NCI-H345 (cell line): ENCODE data around the gene CNTN5.

Source experiments
- DNase-seq: peaks from one replicate; lab custom pipeline; 2025; lab: John Stamatoyannopoulos, UW

CNTN5 gene

GRCh38 chr11:99383648-99384245, 363.0 kb downstream of the CNTN5 start:
- DNase-seq: no peak

GRCh38 chr11:99391245-99391644, 370.5 kb downstream of the CNTN5 start:
- DNase-seq: no peak

DNA sequence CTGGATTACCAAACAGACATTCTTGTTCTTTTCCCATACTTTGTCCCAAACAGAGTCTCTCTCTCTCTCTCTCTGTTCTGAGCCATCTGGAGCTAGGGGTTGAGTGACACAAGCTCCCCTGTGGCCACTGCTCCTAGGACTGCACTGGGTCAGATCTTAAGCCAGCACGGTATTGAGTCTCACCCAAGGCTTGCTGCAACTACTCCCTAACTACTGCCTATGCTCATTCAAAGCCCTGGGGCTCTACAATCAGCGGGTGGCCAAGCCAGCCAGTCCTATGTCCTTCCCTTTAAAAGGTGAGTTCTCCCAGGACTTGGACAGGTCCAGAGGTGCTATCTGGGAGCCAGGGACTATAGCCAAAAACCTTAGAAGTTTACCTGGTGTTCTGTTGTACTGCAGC, 385.6 kb downstream of the CNTN5 start:
- no peak for DNase-seq

GRCh38 chr11:99410636-99411035, 389.9 kb downstream of the CNTN5 start:
- DNase-seq: no peak

DNA sequence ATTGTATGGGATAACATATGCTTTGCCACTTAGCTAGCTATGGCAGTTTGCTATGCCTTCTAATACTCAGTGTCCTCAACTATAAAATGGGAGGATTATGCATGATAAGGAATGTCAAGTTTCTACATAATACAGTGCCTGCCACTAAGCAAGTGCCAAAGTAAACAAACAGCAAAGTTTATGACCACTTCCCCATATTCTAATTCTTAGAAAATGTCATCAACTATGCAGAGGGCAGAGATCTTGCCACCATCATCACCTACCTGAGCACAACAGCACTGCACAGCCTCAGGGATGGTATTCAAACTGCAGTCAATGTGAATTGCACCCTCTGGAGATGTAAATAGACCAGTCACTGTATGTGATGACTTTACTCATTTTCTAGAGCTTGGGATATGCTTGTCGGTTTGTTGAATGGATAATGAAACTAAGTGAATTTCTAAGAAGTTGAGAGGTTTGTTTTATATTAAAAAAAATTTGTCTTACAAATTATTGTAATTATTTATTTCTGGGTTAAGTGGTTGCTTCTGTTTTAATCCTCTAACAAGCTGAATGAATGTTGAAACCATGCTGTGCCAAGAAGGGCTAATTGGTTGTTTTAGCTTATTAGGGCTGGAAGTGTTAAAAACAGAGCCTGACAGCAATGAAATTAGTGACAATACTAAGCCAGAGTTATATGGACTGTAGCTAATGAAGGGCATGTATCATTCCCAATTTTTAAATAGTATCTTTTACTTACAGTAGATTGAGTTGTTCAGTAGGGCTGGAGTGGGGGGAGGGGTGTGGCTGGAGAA, 398.4 kb downstream of the CNTN5 start:
- DNase-seq: no peak

GRCh38 chr11:99419991-99420390, 399.2 kb downstream of the CNTN5 start:
- DNase-seq: no peak

GRCh38 chr11:99422581-99423427, 402.1 kb downstream of the CNTN5 start:
- DNase-seq: no peak

DNA sequence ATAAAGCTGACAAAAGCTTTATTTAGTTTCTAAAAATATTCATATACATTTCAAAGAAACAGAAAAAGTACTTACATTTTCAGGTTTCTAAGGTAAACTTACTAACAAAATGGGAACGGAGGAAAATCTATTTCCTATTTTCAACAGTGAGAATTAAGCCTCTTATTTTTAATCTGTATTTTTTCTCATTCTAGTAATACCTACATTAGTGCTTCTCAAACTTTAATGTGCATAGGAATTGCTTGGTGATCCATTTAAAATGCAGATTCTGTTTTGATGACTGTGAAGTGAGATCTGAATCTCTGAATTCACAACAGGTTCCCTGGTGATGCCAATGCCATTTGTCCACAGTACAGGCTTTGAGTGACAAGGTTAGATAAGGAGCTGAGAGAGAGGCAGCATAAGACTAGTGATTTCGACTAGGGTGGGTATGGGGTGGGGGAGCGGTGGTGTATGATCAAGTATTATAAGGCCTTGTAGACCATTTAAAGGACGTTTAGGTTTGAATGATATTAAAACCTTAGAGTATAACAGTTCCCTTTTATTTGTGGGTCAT, 402.8 kb downstream of the CNTN5 start:
- DNase-seq: no peak

GRCh38 chr11:99424313-99425084, 403.8 kb downstream of the CNTN5 start:
- DNase-seq: no peak

DNA sequence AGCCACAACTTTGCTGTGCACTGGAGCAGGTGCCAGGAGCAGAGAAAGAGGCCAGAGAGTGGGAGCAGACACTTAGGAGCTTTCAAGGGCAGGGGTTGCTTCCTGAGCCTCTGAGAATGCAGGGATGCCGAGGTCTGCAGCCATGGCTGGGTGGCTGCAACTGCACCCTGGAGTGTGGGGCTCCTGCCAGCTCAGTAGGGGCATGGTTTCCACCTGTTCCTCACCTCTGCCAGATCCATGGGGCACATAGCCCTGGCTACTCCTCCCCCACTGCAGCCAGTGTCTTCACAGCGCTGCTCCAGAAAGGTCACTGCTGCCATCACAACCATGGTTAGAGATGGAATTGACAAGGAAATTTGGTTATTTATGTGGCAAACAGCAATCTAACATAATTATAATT, 404.8 kb downstream of the CNTN5 start:
- no peak for DNase-seq

- no peak for DNase-seq
Measured at GRCh38 chr11:99432677-99433076, 411.9 kb downstream of the CNTN5 start.

DNA sequence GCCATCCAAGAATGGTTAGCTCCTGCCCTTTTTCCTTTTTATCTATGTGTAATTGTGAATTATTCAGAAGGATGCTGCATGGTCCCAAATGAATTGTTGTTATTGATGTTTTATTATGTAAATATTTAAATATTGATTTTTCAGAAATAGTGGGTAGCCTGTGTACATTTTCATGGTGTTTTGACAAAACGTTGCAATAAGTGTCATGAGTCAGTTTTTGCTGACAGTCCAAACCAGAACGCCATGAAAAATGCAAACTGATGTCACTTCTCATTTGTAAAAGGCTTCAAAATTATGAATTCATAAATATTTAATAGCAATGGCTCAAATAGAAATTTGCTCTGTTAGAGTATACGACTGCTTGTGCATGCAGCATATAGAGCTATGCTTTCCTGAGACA, 422.5 kb downstream of the CNTN5 start:
- DNase-seq: no peak

DNA sequence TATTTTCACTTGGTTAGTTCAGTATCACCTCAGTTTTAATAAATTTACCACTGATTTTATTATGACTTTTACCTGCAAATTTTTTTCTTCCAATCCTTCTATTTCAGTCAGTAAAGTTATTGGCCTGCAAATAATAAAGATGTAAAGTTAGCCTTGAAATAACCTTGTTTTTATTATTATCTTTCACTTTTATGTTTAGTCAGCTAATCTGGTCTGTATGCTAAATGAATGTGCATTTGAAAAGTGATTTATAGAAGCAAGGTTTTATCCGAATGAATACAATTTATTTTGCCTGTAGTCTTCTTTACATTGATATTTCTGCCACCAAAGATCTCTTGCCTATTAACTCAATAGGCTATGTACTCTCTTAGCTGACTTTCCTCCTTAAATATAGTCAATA, 425.7 kb downstream of the CNTN5 start:
- DNase-seq: no peak

DNA sequence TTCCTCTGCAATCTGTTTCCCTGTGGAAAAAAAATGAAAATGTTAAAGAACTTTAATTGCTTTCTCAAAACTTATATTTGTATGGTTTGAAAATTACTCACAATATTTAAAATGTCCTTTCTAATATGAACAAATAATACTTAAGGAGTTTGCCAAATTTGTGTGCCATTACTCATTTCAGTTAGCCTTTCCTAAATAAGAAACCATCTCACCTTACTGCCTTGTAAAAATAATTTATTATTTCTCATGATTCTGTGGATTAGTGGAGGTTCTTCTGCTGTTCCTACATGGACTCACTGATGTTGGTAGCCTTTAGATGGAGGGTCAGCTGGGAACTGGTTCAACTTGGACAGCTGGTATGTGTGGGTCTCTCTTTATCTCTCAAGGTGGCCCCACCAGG, 428.6 kb downstream of the CNTN5 start:
- no peak for DNase-seq

DNA sequence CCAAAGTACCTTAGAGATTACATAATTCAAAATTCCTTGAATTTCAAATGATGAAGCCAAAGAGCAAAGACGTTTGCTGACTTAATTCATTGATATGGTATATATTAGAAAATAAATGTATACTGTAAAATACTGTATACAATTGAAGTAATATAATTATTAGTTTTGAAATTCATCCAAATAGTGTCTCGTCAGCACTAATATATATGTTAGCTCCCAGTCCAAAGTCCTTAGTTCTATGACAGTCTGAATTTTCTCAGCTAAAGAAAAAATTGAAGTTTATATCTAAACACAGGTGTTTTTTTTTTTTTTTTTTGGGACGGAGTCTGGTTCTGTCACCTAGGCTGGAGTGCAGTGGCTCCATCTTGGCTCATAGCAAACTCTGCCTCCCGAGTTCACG, 431.3 kb downstream of the CNTN5 start:
- no peak for DNase-seq

GRCh38 chr11:99461913-99462312, 441.2 kb downstream of the CNTN5 start:
- DNase-seq: no peak

GRCh38 chr11:99464985-99465384, 444.2 kb downstream of the CNTN5 start:
- no peak for DNase-seq

DNA sequence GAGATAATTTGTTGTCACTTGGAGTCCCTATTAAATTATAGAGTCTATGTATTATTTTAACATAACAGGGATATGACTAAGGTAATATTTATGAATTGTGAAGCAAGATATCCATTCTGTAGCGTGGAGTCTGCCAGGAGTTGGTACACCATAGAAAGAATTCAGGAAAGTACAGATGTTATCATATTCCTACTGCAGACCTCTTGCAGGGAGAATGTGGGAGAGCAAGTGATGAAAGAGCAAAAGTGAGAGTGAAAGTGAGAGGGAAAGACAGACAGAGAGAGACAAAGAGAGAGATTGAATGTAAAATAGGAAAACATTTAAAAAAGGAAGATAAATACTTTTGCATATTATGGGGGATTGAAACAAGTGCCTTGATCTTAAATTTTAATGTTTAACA, 468.8 kb downstream of the CNTN5 start:
- DNase-seq: no peak

- DNase-seq: no peak
Measured at GRCh38 chr11:99494065-99494464, 473.3 kb downstream of the CNTN5 start.

- DNase-seq: no peak
Measured at GRCh38 chr11:99501655-99502054, 480.9 kb downstream of the CNTN5 start.

GRCh38 chr11:99505316-99505715, 484.6 kb downstream of the CNTN5 start:
- no peak for DNase-seq

DNA sequence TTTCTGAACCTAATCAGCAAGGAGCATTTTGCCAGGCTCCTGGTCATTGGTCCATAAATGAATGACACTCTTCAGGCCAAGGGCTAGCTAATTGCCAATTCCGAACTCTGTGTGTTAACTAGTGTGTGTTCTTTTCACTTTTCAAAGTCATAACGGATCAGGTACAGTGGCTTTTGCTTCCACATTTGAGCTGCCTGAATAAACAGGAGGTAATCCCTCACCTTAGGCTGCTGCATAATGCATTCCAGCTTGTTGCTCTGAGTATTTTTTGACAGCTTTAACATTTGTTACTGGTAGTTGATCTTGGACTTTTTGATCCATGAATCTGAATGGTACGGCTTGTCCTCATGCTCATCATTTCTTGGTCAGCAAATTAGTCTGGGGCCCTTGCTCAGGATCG, 485.1 kb downstream of the CNTN5 start:
- DNase-seq: no peak
